Karpas-422 (cell line): ENCODE results near the gene MYOZ1. TPM values are rescaled to one million over a fixed set of nuclear protein-coding genes. Genes with fewer than 3 reads are reported as not detected.
"Not testable (repeated sequence)": the region's sequence is repeated elsewhere in the genome, so short reads cannot be mapped to it uniquely, and the experiment has no call there.

Experiments
- DNase-seq: peaks from one replicate; pipeline ENCODE4 v3.0.0-alpha.2; 2015
- H2AFZ ChIP-seq: fragments of 200-600 bp; sonication (generic); 2 replicates; pipeline ENCODE4 v1.6.1; 2014; ENCODE audit warnings: antibody characterized with exemption, low read length, mixed read lengths
- H3K27ac ChIP-seq: fragments of 200-600 bp; sonication (generic); 2 replicates; pipeline ENCODE4 v1.5.1; 2014; ENCODE audit warnings: mild to moderate bottlenecking, low read length, moderate library complexity
- H3K27me3 ChIP-seq: fragments of 200-600 bp; sonication (generic); 2 replicates; pipeline ENCODE4 v1.6.1; 2014; ENCODE audit warnings: low read length, mixed read lengths
- H3K36me3 ChIP-seq: fragments of 200-600 bp; sonication (generic); 2 replicates; pipeline ENCODE4 v1.6.1; 2014; ENCODE audit warnings: low read length, mixed read lengths; ENCODE audit not compliant: insufficient read depth
- H3K4me1 ChIP-seq: fragments of 200-600 bp; sonication (generic); 2 replicates; pipeline ENCODE4 v1.6.1; 2014; ENCODE audit warnings: mild to moderate bottlenecking, low read length, mixed read lengths
- H3K4me2 ChIP-seq: fragments of 200-600 bp; sonication (generic); 2 replicates; pipeline ENCODE4 v1.6.1; 2014; ENCODE audit warnings: low read length, low read depth, mild to moderate bottlenecking; ENCODE audit not compliant: poor library complexity, severe bottlenecking
- H3K4me3 ChIP-seq: fragments of 200-600 bp; sonication (generic); 2 replicates; pipeline ENCODE4 v1.5.1; 2014; ENCODE audit warnings: mild to moderate bottlenecking, antibody characterized with exemption, low read length, mixed read lengths
- H3K79me2 ChIP-seq: fragments of 200-600 bp; sonication (generic); 2 replicates; pipeline ENCODE4 v1.6.1; 2014; ENCODE audit warnings: mild to moderate bottlenecking, low read length, mixed read lengths
- H3K9ac ChIP-seq: fragments of 200-600 bp; sonication (generic); 2 replicates; pipeline ENCODE4 v1.6.0; 2014; ENCODE audit warnings: low read length
- H3K9me2 ChIP-seq: fragments of 200-600 bp; sonication (generic), shearing (Covaris generic); replicated peaks from 2 replicates; pipeline ENCODE4 v1.6.0; 2014; ENCODE audit warnings: mild to moderate bottlenecking, low read length, moderate library complexity; ENCODE audit not compliant: insufficient read depth
- H3K9me3 ChIP-seq: fragments of 300-700, 200-600 bp; sonication (generic); 2 replicates; pipeline ENCODE4 v1.6.1; 2014; ENCODE audit warnings: low read length, mixed read lengths
- H4K20me1 ChIP-seq: fragments of 200-600 bp; sonication (generic); 2 replicates; pipeline ENCODE4 v1.6.1; 2014; ENCODE audit warnings: mild to moderate bottlenecking, antibody characterized with exemption, low read length, low read depth; ENCODE audit not compliant: insufficient read depth
- total RNA-seq: library from RNA; depleted of rRNA; stranded (reverse); fragments of >200 nt; shearing (Covaris generic); gene quantifications from 2 replicates; pipeline ENCODE4 v1.2.3, GENCODE V29; 2014; ENCODE audit warnings: low replicate concordance; rRNA removed

The MYOZ1 gene, protein sequence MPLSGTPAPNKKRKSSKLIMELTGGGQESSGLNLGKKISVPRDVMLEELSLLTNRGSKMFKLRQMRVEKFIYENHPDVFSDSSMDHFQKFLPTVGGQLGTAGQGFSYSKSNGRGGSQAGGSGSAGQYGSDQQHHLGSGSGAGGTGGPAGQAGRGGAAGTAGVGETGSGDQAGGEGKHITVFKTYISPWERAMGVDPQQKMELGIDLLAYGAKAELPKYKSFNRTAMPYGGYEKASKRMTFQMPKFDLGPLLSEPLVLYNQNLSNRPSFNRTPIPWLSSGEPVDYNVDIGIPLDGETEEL
- not detected in 2 replicates for total RNA-seq

GRCh38 chr10:73641328-73642060, at the start of gene MYOZ1:
MYOZ1 (minus strand) TSS chr10:73641474; CDS start chr10:73640017, 1,457 bp downstream.
- no peaks in the 10 kb centered on the region for H3K36me3 ChIP-seq
- no peaks in the 10 kb centered on the region for H3K27me3 ChIP-seq
- H3K79me2 ChIP-seq = no peaks in the 10 kb centered on the region
- peak within 1 kb of the TSS; percentile 33; the same call in 1 of the 2 replicates for H3K9ac ChIP-seq
- H3K4me1 ChIP-seq = peaks cover 5% of the 10 kb centered on the region
- no peak for DNase-seq
- H3K4me3 ChIP-seq = no peak within 1 kb of the TSS
- H3K9me2 ChIP-seq = no peaks in the 10 kb centered on the region
- H3K27ac ChIP-seq = no peak within 1 kb of the TSS
- H4K20me1 ChIP-seq = no peaks in the 10 kb centered on the region
- no peak within 1 kb of the TSS for H2AFZ ChIP-seq
- H3K4me2 ChIP-seq = no peak within 1 kb of the TSS
- no peaks in the 10 kb centered on the region for H3K9me3 ChIP-seq

DNA sequence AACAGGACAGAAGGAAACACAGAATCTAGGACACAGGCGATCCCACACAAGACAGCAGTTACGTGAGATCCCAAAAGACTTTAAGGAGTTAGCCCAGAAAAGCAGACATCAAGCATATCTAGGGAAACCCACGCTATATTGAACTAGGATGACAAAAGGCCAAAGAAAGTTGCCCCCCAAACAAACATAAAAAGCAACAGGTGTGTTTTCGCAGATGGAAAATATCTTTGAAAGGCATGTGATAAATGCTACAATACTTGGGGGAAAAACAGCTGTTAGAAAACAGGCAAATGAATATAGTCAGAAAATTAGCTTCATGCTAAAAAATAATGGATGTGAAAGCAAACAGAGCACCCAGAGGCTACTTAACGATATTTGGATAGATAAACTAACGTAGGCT, 49.5 kb upstream of the MYOZ1 start:
- not testable (repeated sequence) for H3K27me3 ChIP-seq, H3K4me1 ChIP-seq, DNase-seq, H3K36me3 ChIP-seq, H3K79me2 ChIP-seq, H2AFZ ChIP-seq, H3K27ac ChIP-seq, H4K20me1 ChIP-seq, H3K4me2 ChIP-seq, H3K4me3 ChIP-seq, H3K9ac ChIP-seq, H3K9me2 ChIP-seq, H3K9me3 ChIP-seq

GRCh38 chr10:73689596-73689995, 48.3 kb upstream of the MYOZ1 start:
- not testable (repeated sequence) for H3K9me2 ChIP-seq, H2AFZ ChIP-seq, H3K27ac ChIP-seq, H3K4me2 ChIP-seq, H3K9ac ChIP-seq, H3K4me3 ChIP-seq, H4K20me1 ChIP-seq, DNase-seq, H3K27me3 ChIP-seq, H3K36me3 ChIP-seq, H3K4me1 ChIP-seq, H3K79me2 ChIP-seq, H3K9me3 ChIP-seq

- H3K4me2 ChIP-seq, H3K9me2 ChIP-seq, H3K4me3 ChIP-seq, H3K27me3 ChIP-seq, DNase-seq, H3K9me3 ChIP-seq, H3K36me3 ChIP-seq, H3K27ac ChIP-seq, H3K79me2 ChIP-seq, H2AFZ ChIP-seq, H4K20me1 ChIP-seq, H3K9ac ChIP-seq, H3K4me1 ChIP-seq: not testable (repeated sequence)
These were observed 46.4 kb upstream of the MYOZ1 start for GRCh38 chr10:73687641-73688040.

DNA sequence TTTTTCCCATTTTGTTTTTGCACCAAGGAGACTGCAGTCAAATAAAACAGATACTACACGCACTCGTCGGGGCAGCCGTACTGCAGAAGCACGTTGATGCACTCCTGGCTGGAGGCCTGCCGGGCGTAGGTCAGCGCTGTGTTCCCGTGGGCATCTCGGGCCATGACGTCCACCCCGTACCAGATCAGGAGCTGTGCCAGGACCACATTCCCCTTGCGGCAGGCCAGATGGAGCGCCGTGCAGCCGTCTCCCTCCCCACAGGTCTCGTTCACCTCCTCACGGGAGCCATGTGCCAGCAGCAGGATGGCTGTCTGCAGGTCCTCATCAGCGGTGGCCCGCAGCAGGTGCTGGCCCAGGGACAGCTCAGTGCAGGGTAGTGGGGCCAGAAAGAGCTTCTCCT, 33.3 kb upstream of the MYOZ1 start:
- H2AFZ ChIP-seq, H3K27ac ChIP-seq, H3K9me3 ChIP-seq, DNase-seq, H3K9me2 ChIP-seq, H3K79me2 ChIP-seq, H3K27me3 ChIP-seq, H3K9ac ChIP-seq, H3K4me3 ChIP-seq, H3K36me3 ChIP-seq, H4K20me1 ChIP-seq, H3K4me1 ChIP-seq, H3K4me2 ChIP-seq: not testable (repeated sequence)

GRCh38 chr10:73668378-73668777, 27.1 kb upstream of the MYOZ1 start:
- H3K4me2 ChIP-seq, H3K4me3 ChIP-seq, H3K9me3 ChIP-seq, H3K27ac ChIP-seq, H3K9me2 ChIP-seq, H2AFZ ChIP-seq, H3K27me3 ChIP-seq, H3K79me2 ChIP-seq, H3K36me3 ChIP-seq, H3K9ac ChIP-seq, H4K20me1 ChIP-seq, H3K4me1 ChIP-seq, DNase-seq: not testable (repeated sequence)

GRCh38 chr10:73666153-73666809, 25.0 kb upstream of the MYOZ1 start:
- not testable (repeated sequence) for H4K20me1 ChIP-seq, H3K9me3 ChIP-seq, H3K4me3 ChIP-seq, H3K27me3 ChIP-seq, H3K4me2 ChIP-seq, H2AFZ ChIP-seq, H3K9me2 ChIP-seq, H3K79me2 ChIP-seq, H3K9ac ChIP-seq, H3K27ac ChIP-seq, H3K4me1 ChIP-seq, H3K36me3 ChIP-seq
- peak; percentile 31 for DNase-seq

GRCh38 chr10:73665581-73665980, 24.3 kb upstream of the MYOZ1 start:
- H3K79me2 ChIP-seq, H3K9me2 ChIP-seq, H3K9me3 ChIP-seq, H3K4me2 ChIP-seq, H4K20me1 ChIP-seq, DNase-seq, H3K27me3 ChIP-seq, H3K36me3 ChIP-seq, H3K27ac ChIP-seq, H3K4me3 ChIP-seq, H2AFZ ChIP-seq, H3K4me1 ChIP-seq, H3K9ac ChIP-seq: not testable (repeated sequence)
